ENCODE measurements around the gene EML6. TPM values are rescaled to one million over a fixed set of nuclear protein-coding genes. Genes with fewer than 3 reads are reported as not detected.
A peak's percentile ranks its signal among the peaks of the same experiment; 100 is the strongest.

EML6 gene
- total RNA-seq, 4 donors from 2014 or later: 1.2 to 4.4 (median 3.1) TPM

- WGBS, 2 donors: 2 to 13% methylated on average over 10 of the region's 10 CpGs
- Histone ChIP-seq H3K36me3 (no peaks in the 10 kb centered on the region), H3K4me1 (peaks cover 6 to 25% (median 10%) of the 10 kb centered on the region in 3 donors), H3K4me3 (peak overlapping the region; percentile 64 to 81 (median 76)), H3K9me3 (no peaks in the 10 kb centered on the region), H3K27me3 (peaks cover 0 to 15% (median 0%) of the 10 kb centered on the region in 4 donors), H3K27ac (peak overlapping the region; percentile 73 to 87 (median 79))
- DNase-seq: no peak
- TF ChIP-seq POLR2A (IDR thresholded peaks at IDR 0.05) (no peak), CTCF (IDR thresholded peaks at IDR 0.05) (no peak)
- intact Hi-C loops (cut with DNase I): no loop called here
Observed at GRCh38 chr2:54722641-54723040, 821 bp upstream of the EML6 start.

GRCh38 chr2:54723996-54724559 lies 616 bp downstream of the EML6 start:
- H3K4me1 ChIP-seq: peaks cover 6 to 25% (median 10%) of the 10 kb centered on the region in 3 donors
- peaks cover 0 to 15% (median 0%) of the 10 kb centered on the region in 4 donors for H3K27me3 ChIP-seq
- peak overlapping the region; percentile 64 to 81 (median 76) for H3K4me3 ChIP-seq
- 1% methylated on average over 19 to 21 of the region's 23 CpGs for WGBS, 2 donors
- peak overlapping the region; percentile 73 to 87 (median 79) for H3K27ac ChIP-seq
- no peaks in the 10 kb centered on the region for H3K36me3 ChIP-seq
- intact Hi-C loops (cut with DNase I): no loop called here
- no peak for DNase-seq
- no peak for TF ChIP-seq CTCF (IDR thresholded peaks at IDR 0.05)
- no peak for TF ChIP-seq POLR2A (IDR thresholded peaks at IDR 0.05)
- H3K9me3 ChIP-seq: no peaks in the 10 kb centered on the region

GRCh38 chr2:54724560-54725342 lies 1.3 kb downstream of the EML6 start:
- WGBS, 2 donors: 3 to 11% methylated on average over 17 to 21 of the region's 87 CpGs
- intact Hi-C loops (cut with DNase I): no loop called here
- no peak for DNase-seq

GRCh38 chr2:54725343-54726099 lies 2.1 kb downstream of the EML6 start:
- Histone ChIP-seq H3K4me3 (peak overlapping the region in 3 of 4 donors; percentile 64 to 81 (median 79)), H3K27me3 (peaks cover 0 to 15% (median 0%) of the 10 kb centered on the region in 4 donors), H3K36me3 (no peaks in the 10 kb centered on the region), H3K27ac (no peak overlapping the region), H3K9me3 (no peaks in the 10 kb centered on the region), H3K4me1 (peaks cover 6 to 25% (median 10%) of the 10 kb centered on the region in 3 donors)
- intact Hi-C loops (cut with DNase I): no loop called here
- no peak for TF ChIP-seq POLR2A (IDR thresholded peaks at IDR 0.05)
- TF ChIP-seq CTCF (IDR thresholded peaks at IDR 0.05): no peak
- 55% methylated on average over 8 of the region's 8 CpGs for WGBS, 2 donors
- no peak for DNase-seq

More at GRCh38 chr2:54724560-54725342, 1.3 kb downstream of the EML6 start:
- Histone ChIP-seq H3K27me3 (peaks cover 0 to 15% (median 0%) of the 10 kb centered on the region in 4 donors), H3K9me3 (no peaks in the 10 kb centered on the region), H3K36me3 (no peaks in the 10 kb centered on the region), H3K4me3 (peak overlapping the region; percentile 64 to 81 (median 76)), H3K4me1 (peaks cover 6 to 25% (median 10%) of the 10 kb centered on the region in 3 donors), H3K27ac (no peak overlapping the region)
- TF ChIP-seq POLR2A (IDR thresholded peaks at IDR 0.05) (no peak), CTCF (IDR thresholded peaks at IDR 0.05) (peak in 1 of 6 experiments; percentile 4)
